OCI-LY3 (cell line): ENCODE results near the gene AADAC.
"Not testable (repeated sequence)": the region's sequence is repeated elsewhere in the genome, so short reads cannot be mapped to it uniquely, and the experiment has no call there.

ENCODE experiments used
- H2AFZ ChIP-seq: fragments of 200-600, 300-600 bp; shearing (Covaris generic); 2 replicates; pipeline ENCODE4 v1.6.0; 2014; ENCODE audit warnings: antibody characterized with exemption, low read depth, low read length
- H3K27ac ChIP-seq: fragments of 200-600, 300-600 bp; sonication (generic); 2 replicates; pipeline ENCODE4 v1.5.1; 2014; ENCODE audit warnings: mild to moderate bottlenecking, low read length, moderate library complexity, mixed read lengths
- H3K27me3 ChIP-seq: fragments of 200-600, 300-600 bp; sonication (generic); 2 replicates; pipeline ENCODE4 v1.6.1; 2014; ENCODE audit warnings: low read depth, low read length, mixed read lengths
- H3K36me3 ChIP-seq: fragments of 200-600, 300-600 bp; sonication (generic); replicated peaks from 2 replicates; pipeline ENCODE3; 2014; ENCODE audit warnings: low read depth, low read length, mixed read lengths
- H3K4me1 ChIP-seq: fragments of 300-600, 200-600 bp; sonication (generic); 2 replicates; pipeline ENCODE4 v1.6.1; 2014; ENCODE audit warnings: low read length, mixed read lengths
- H3K4me2 ChIP-seq: fragments of 200-600, 300-600 bp; sonication (generic); 2 replicates; pipeline ENCODE4 v1.6.1; 2014; ENCODE audit warnings: low read length, mixed read lengths
- H3K4me3 ChIP-seq: fragments of 300-600, 200-600 bp; sonication (generic); 2 replicates; pipeline ENCODE4 v1.5.1; 2014; ENCODE audit warnings: antibody characterized with exemption, mild to moderate bottlenecking, low read length, moderate library complexity
- H3K79me2 ChIP-seq: fragments of 300-600, 200-600 bp; shearing (Covaris generic); 2 replicates; pipeline ENCODE4 v1.6.1; 2014; ENCODE audit warnings: mild to moderate bottlenecking, low read length, mixed read lengths
- H3K9ac ChIP-seq: fragments of 300-600, 200-600 bp; shearing (Covaris generic); 2 replicates; pipeline ENCODE4 v1.6.0; 2014; ENCODE audit warnings: mild to moderate bottlenecking, low read length, moderate library complexity
- H3K9me3 ChIP-seq: fragments of 200-600, 300-600 bp; shearing (Covaris generic); 2 replicates; pipeline ENCODE4 v1.6.1; 2014; ENCODE audit warnings: low read length, mixed read lengths; ENCODE audit not compliant: insufficient read depth
- H4K20me1 ChIP-seq: fragments of 200-600, 300-600 bp; sonication (generic); 2 replicates; pipeline ENCODE4 v1.6.1; 2016; ENCODE audit warnings: low read length, mixed read lengths; ENCODE audit not compliant: insufficient read depth
- EZH2phosphoT487 ChIP-seq: fragments of 200-600 bp; shearing (Covaris generic); IDR thresholded peaks from 2 replicates; pipeline ENCODE4 v1.6.1; 2018; ENCODE audit warnings: antibody characterized with exemption, mixed run types, low read depth
- TF ChIP-seq, protein P1 (sequence below): fragments of 200-600, 300-600 bp; sonication (generic); IDR thresholded peaks from 2 replicates; pipeline ENCODE4 v1.5.1; 2014; ENCODE audit warnings: antibody characterized with exemption, low read length, low read depth

Gene AADAC

DNA sequence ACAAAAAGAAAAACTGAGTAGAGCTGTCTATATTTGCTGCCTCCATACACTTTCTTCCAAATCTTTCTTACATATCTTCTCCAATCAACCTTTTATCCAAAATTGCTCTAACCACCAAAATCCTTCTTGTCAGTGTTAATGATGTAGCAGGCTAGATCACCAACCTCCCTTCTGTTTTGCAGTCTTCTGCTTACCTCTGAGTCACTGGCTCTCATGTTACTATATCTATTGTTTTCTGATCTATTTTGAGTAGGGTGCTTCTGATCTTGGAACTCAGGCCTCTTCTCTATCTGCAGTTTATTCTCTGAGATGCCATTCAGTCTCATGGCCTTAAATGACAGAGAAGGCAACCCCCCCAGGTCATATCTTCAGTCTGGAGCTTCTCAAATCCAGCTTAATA lies 26.3 kb upstream of the AADAC start:
- no peak overlapping the region for H3K4me3 ChIP-seq

DNA sequence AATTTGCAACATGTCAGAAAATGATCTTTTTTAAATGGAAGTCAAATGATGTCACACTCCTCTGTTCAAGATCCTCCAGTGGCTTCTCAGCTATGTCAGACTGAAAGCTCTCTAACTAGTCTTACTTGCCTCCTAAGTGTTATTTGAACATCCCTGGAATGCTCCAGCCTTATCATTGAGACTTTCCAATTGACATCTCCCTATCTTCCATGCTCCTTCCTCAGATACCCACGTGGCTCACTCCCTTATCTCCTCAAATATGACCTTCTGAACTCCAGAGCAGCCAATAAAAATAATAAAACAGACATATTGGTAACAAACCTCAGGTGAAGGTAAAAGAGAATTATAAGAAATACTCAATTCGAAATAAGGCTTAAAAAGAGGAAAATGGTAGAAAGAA lies 25.5 kb upstream of the AADAC start:
- H3K4me2 ChIP-seq: no peak overlapping the region
- H3K9ac ChIP-seq: no peak overlapping the region
- no peaks in the 10 kb centered on the region for H3K36me3 ChIP-seq
- peaks cover 4% of the 10 kb centered on the region; the same call in 1 of the 2 replicates for H3K4me1 ChIP-seq
- no peaks in the 10 kb centered on the region for H3K9me3 ChIP-seq
- H3K27me3 ChIP-seq: no peaks in the 10 kb centered on the region
- H2AFZ ChIP-seq: no peak overlapping the region
- H3K27ac ChIP-seq: no peak overlapping the region
- TF ChIP-seq, protein P1, sequence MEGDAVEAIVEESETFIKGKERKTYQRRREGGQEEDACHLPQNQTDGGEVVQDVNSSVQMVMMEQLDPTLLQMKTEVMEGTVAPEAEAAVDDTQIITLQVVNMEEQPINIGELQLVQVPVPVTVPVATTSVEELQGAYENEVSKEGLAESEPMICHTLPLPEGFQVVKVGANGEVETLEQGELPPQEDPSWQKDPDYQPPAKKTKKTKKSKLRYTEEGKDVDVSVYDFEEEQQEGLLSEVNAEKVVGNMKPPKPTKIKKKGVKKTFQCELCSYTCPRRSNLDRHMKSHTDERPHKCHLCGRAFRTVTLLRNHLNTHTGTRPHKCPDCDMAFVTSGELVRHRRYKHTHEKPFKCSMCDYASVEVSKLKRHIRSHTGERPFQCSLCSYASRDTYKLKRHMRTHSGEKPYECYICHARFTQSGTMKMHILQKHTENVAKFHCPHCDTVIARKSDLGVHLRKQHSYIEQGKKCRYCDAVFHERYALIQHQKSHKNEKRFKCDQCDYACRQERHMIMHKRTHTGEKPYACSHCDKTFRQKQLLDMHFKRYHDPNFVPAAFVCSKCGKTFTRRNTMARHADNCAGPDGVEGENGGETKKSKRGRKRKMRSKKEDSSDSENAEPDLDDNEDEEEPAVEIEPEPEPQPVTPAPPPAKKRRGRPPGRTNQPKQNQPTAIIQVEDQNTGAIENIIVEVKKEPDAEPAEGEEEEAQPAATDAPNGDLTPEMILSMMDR: no peak
- no peak for TF ChIP-seq EZH2phosphoT487
- H3K79me2 ChIP-seq: no peaks in the 10 kb centered on the region
- no peaks in the 10 kb centered on the region for H4K20me1 ChIP-seq
- no peak overlapping the region for H3K4me3 ChIP-seq

More for the DNA sequence above, 26.3 kb upstream of the AADAC start:
- Histone ChIP-seq H3K27me3 (no peaks in the 10 kb centered on the region), H2AFZ (no peak overlapping the region), H3K79me2 (no peaks in the 10 kb centered on the region), H3K9me3 (no peaks in the 10 kb centered on the region), H4K20me1 (no peaks in the 10 kb centered on the region), H3K9ac (no peak overlapping the region), H3K4me1 (peaks cover 4% of the 10 kb centered on the region; the same call in 1 of the 2 replicates), H3K36me3 (no peaks in the 10 kb centered on the region), H3K27ac (no peak overlapping the region), H3K4me2 (no peak overlapping the region)
- no peak for TF ChIP-seq EZH2phosphoT487

DNA sequence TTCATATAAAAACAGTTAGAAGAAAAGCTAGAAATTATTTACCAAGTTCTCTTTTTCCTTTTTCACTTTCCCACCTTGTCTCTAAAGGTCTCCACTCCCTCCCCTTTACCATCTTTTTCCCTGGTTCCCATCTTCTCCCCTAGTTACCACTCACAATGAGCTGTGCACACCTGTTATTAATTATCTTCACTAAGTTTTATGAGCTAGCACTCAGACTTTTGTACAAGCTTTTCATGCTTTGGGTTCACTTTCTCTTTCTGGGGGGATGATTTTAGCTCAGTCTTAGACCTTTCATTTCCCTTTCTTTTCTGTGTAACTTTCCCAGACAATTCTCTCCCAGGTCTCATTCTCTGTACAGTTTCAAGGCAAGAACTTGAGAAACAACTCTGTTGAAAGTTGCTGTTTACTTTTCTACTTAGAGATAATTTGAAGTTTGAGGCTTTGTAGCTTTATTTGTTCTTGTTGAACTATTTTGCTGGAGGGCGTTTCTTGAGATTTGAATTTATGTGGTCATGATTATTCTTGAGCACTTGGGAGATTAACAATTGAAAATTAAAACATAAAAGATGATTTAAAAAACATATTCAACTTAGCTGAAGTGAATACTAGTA lies 24.0 kb upstream of the AADAC start:
- Histone ChIP-seq H3K9ac (no peak overlapping the region), H3K4me1 (peaks cover 4% of the 10 kb centered on the region; the same call in 1 of the 2 replicates), H3K4me2 (no peak overlapping the region; the same call in 1 of the 2 replicates), H4K20me1 (no peaks in the 10 kb centered on the region), H3K36me3 (no peaks in the 10 kb centered on the region), H3K27ac (no peak overlapping the region), H3K27me3 (no peaks in the 10 kb centered on the region), H3K9me3 (no peaks in the 10 kb centered on the region), H2AFZ (no peak overlapping the region), H3K79me2 (no peaks in the 10 kb centered on the region), H3K4me3 (no peak overlapping the region)
- TF ChIP-seq, protein P1: no peak
- TF ChIP-seq EZH2phosphoT487: no peak

DNA sequence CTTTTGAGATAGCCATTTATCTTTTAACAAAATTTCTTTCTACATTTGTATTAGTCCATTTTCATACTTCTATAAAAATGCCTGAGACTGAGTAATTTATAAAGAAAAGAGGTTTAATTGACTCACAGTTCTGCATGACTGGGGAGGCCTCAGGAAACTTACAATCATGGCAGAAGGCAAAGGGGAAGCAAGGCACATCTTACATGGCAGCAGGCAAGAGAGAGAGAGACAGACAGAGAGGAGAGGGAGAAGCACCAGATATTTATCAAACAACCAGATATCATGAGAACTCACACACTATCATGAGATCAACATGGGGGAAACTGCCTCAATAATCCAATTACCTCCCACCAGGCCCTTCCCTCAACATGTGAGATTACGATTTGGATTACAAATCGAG lies 23.2 kb upstream of the AADAC start:
- H3K9ac ChIP-seq, H3K9me3 ChIP-seq, H3K27me3 ChIP-seq, H3K4me1 ChIP-seq, H3K79me2 ChIP-seq, H3K4me3 ChIP-seq, H2AFZ ChIP-seq, H3K27ac ChIP-seq, H3K4me2 ChIP-seq, H3K36me3 ChIP-seq, H4K20me1 ChIP-seq: not testable (repeated sequence)

DNA sequence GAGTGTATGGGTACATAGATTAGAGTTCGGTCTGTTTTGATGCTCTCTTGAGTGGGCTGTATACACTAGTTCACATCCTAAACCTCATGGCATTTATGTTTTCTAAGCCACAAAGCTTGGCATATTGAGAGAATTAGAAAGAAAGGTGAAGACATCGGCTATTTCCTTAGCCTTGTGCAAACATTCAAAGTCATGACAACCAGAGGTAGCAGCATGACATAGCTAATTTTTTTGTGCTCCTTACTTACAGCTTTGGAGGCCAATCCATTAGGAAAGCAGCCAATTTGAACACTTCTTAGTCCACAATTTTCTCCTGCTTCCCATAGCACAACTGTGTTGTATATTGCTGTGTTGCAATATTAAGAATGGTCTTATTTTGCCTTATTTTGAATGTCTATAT lies 21.5 kb upstream of the AADAC start:
- no peaks in the 10 kb centered on the region for H4K20me1 ChIP-seq
- TF ChIP-seq, protein P1: no peak
- TF ChIP-seq EZH2phosphoT487: no peak
- no peak overlapping the region for H3K9ac ChIP-seq
- H3K79me2 ChIP-seq: no peaks in the 10 kb centered on the region
- H3K4me1 ChIP-seq: peaks cover 4% of the 10 kb centered on the region; the same call in 1 of the 2 replicates
- H3K27ac ChIP-seq: no peak overlapping the region
- no peak overlapping the region for H2AFZ ChIP-seq
- H3K4me2 ChIP-seq: no peak overlapping the region
- no peaks in the 10 kb centered on the region for H3K27me3 ChIP-seq
- no peaks in the 10 kb centered on the region for H3K9me3 ChIP-seq
- H3K36me3 ChIP-seq: no peaks in the 10 kb centered on the region
- no peak overlapping the region for H3K4me3 ChIP-seq
